GM21576 (cell line): ENCODE measurements around the gene ST7.

Experiments used
- ATAC-seq: cut with Tn5 transposase; IDR thresholded peaks from one replicate; pipeline ENCODE4 v1.9.1; 2021; ENCODE audit warnings: mild to moderate bottlenecking, moderate library complexity; ENCODE audit not compliant: unreplicated experiment

The ST7 gene

DNA sequence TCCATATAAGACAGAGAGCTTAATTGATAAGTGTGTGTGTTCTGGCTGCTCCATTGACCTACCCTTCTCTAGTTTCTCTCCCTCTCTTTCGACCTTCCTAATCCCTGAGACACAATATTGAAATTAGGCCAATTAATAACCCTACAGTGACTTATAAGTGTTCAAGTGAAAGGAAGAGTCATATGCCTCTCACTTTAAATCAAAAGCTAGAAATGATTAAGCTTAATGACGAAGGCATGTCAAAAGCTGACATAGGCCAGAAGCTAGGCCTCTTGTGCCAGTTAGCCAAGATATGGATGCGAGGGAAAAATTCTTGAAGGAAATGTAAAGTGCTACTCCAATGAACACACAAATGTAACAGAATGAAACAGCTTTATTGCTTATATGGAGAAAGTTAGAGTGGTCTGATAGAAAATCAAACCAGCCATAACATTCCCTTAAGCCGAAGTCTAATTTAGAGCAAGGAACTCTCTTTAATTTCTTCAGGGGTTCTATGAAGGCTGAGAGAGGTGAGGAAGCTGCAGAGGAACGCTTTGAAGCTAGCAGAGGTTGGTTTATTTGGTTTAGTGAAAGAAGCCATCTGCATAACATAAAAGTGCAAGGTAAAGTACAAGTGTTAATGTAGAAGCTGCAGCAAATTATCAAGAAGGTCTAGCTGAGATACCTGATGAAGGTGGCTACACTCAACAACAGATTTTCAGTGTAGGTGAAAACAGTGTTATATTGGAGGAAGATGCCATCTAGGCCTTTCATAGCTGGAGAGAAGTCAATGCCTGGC is 53.8 kb downstream of the ST7 start:
- ATAC-seq = no peak

DNA sequence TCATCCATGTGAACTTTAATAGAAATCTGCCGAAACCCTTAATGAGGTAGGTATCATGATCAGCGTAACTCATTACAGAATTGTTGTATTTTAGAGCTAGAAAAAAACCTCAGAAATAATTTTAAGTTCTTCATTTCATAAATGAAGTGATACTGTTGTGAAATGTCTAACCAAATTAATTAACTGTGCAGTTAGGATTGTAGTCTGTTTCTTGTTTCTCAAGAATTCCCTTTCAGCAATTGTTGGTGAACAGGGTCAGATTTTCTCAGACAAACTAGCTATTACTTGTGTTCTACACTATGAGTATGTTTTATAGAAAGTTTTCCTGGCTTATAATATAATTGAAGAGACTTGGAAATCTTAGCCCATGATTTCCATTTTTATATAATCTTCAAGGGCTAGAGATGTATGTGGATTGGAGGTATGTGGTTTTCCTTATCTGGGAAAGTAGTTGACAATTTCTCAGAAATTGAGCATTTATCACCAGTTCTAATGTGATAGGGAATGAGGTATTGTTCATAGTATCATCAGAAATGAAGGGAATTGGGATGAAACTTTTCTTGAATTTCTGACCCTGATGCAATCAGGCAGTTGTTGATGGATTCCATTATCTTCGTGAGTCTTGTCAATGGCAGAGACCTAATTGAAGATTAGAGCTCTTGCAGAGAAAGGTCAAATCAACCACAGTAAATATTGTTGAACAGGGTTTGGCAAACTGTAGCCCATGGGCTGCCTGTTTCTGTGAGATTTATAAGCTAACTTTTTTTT is 55.0 kb downstream of the ST7 start:
- ATAC-seq = no peak

DNA sequence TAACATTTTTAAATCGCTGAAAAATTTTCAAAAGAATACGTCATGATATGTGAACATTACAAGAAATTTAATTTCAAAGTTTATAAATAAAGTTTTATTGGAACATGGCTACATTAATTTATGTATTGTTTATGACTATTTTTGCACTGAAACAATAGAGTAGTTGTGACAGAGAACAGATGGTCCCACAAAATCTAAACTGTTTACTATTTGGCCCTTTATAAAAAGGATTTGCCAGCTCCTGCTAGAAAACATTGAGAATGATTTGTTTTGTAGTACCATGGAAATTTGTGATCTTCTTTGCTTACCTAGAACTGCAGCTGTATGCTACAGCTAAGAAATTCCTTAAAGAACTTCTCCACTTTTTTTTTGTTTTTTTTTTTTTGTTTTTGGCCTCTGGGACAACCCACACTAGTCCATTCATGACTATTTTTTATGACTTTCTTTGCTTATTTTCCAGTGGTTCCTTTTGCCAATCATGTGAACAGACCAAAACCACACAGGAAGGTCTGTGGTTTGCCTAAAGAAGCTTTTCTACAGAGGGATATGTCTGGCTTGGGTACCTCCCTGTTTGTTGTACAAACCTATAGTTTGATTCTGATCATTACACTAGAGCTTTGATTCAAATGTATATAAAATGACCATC is 55.7 kb downstream of the ST7 start:
- ATAC-seq = no peak

DNA sequence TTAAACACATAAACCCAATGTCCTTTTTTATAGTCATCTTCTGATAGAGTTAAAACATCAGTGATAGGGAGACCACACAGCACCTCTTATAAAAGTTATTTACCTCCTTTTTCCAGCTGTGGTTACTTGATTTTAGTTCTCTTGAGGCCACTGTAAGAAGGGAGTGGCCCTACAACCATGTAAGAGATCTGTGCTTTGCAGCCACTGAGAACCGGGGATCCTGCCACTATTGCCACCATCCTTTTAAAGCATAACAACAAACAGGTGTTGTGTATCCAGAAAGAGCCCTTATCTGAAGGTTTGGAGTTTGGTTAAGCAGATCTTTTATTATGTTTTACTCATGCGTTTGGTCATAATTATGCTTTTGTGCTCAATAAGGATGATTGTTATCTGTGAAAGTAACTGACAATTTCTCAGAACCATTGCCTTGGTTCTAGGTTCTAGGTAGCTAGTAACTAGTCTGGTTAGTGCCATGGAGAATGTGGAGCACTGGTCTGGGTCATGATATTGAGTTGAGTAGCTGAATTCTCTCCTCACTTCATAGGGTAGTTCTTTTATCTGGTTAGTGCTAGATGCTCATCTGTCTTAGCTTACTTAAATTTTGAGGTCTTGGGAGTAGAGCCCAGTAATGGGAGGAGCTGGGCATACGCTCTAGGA is 56.5 kb downstream of the ST7 start:
- no peak for ATAC-seq

DNA sequence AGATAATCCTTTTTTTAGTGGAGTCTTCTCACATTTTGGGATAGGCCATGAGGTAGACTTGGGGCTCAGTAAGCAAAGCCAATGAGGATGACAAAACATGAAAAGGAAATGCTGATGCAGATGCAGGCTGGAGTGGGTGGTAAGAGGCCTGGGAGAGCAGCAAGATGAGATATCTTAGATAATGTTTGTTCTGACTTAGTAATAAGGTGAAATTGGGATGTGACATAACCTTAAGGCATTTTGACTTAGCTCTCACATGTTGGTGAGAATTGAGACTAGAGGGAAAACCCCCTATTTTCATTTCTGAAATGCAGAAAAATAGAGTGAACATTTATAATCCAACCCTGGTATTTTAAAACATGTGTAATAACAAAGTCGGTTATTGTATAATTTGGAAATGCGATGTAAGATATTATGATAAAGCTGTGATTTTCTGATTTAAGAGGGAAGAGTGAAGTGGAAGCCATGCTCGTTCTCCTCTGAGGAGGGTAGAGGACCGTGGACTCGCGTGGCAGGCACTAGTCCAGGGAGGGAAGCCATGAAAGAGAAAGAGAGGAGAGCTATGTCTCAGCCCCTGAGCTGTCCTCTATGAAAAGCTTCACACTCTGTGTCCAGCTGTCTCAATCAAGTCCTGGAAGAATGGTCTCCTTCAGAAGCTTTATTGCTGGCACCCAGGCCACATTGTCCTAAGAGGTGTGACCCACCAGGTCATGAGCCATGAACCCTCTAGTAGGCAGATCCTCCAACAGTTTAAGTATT is 57.3 kb downstream of the ST7 start:
- peak; percentile 37 for ATAC-seq

DNA sequence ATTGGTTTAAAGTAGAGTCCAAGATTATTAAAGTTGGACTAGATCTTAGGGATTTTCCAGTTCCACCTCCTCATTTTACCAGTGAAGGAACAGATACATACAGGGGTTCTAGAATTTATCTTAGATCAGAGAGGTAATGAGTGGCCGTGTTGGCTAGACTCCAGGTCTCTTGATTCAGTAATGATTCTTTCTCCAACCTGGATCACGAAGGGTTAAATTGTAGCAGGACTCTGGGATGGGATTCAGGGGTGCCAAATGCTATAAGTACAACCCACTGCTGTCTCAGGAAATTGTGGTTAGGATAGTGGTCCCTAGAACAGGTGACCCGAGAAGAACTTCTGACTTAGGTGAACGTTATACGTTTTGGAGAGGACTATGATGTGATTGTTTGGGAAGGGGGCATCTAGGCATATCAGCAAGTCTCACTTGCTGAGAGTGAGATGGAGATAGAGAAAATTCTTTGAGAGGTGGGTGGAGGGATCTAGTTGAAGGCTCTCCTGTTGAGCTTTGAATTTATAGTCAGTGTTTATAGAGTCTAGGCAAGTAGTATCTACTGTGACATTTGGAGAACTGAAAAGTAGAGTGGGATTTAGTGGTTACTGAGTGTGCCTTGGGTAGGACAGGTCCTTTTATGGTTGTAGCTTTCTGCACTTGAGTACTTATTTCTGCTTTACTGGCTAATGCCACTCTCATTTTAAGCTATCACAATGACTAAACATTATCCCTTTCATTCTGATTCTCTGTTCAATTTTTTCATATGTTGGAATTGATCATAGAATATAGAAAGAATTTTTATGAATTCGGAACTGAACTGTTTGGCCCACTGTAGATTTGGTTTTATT is 58.3 kb downstream of the ST7 start:
- ATAC-seq = peak; percentile 76

DNA sequence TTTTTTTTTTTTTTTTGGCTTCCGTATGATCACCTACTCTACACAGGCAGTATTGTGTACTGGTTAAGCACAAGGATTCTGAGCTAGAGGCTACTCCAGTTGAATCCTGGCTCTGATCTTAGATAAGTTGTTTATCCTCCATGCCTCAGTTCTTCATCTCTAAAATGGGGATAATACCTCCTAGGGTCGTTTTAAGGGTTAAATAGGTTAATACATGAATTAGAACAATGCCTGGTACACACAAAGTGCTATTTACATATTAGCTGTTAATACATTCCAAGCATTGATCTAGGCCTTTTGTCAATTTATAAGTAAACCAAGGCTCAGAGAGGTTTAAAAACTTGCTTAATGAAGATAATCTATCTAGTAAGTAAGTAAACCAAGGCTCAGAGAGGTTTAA is 59.0 kb downstream of the ST7 start:
- ATAC-seq = peak; percentile 1

DNA sequence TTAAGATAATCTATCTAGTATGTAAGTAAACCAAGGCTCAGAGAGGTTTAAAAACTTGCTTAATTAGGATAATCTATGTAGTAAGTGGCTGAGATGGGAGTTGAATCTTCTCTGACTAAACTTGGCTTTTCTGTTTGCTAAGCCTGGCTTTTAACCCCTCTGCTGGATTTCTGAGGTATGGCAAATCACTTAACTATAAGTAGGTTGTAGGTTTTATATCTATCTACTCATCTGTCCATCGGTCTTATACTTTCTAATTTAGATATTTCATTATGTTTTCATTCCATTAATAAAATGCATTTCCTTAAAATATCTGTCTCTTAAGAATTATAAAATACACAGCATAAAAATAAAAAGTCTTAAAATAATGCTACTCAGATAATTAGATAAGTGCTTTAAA is 59.4 kb downstream of the ST7 start:
- no peak for ATAC-seq

DNA sequence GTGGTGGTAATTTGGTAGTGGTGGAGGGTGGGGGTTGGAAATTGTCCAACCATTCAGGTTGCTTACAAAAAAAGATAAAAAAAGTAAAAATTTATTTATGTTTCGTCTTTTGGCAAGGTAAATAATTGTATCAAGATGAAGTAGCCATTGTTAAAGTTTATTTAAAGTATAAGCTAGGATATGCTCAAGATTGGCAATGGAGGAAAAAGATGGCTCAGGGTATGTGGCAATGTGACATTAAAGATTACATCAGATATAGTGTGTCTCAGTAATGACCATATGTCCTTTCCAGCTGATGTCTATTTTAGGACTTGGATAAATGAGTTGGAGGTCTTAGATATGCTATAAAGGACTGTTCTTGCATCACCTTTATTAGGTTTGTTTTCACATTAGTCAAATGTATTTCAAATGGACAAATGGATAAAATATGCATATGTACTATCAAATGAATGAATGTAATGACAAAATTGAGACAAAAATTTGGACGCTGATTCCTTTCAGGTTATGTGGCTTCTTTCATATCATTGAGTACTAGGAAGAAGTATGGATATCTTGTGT is 60.9 kb downstream of the ST7 start:
- ATAC-seq = no peak

DNA sequence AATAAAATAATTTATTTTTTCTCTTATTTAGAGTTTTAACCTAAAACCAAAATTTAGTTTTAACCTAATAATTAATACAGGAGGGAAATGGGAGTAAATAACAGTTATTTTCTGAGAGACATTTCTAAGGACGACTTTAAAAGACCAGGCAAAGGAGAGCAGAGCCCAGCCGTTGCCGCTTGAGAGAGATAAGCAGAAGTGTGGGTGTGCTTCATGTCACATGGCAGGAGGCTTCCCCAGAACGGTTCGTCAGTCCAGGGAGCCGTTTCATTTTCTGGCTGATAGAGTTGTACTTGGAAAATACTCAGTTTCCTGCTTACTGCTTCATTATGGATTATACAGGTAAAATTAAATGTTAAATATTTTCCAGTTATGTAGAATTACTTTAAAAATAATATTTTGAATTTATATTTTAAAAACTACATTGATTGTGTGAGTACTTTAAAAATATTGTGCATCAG is 61.4 kb downstream of the ST7 start:
- ATAC-seq = peak; percentile 36

DNA sequence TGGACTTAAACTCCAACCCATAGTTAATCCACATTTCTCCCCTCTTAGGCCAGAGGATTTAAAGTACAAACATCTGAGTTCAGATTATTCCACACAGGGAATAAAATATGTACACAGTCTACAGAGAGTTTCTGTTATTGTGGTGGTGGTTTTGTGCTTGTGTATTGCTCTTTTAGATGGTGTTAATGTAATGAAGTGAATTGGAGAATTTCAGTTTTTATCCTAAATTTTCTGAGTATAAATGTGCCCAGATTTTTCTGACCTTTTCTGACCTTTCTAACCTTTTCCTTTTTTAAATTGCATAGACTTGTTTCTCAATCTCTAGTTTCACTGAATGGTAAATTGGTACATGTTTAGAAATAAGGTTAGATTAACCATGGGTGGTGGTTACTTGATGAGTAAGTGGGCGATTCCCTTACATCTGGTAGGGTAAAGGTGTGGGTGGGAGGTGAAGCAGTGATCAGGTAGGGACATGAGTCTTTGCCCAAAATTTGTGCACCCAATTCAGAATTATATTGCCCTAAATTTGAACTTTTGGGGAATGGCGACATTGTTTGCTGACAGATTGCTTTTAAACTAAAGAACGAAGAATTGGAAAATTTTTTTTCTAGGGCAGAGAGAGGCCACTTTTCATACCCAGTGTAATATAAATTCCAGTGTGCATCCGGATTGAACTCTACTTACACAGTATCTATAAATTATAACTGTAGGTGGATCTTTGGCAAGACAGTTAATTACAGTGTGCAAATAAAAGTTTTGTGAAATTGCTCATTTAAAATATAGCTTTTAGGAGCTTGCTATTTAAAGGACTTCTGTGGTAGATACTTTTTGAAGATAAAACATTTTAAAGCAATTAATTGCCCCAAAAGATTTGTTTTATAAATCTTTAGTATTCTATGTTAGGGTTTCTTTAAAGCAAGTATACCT is 62.2 kb downstream of the ST7 start:
- no peak for ATAC-seq

DNA sequence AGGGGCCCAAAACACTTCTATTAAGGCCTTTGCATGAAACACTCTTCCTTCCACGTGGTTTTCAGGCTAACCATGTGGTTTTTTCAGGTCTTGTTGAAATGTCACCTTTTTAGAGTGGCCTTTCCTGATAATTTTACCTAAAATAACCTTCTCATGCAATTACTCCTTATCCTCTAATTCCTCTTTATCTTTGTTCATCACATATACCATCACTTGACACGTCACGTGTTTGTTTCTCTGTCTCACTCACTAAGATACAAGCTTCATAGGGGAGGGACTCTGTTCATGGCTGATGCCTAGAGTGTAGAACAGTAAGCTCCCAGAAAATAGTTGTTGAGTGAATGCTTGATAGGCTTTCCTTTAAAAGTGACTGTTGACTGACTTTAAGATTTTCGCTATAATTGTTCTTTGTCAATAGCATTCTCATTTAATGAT is 63.7 kb downstream of the ST7 start:
- no peak for ATAC-seq

DNA sequence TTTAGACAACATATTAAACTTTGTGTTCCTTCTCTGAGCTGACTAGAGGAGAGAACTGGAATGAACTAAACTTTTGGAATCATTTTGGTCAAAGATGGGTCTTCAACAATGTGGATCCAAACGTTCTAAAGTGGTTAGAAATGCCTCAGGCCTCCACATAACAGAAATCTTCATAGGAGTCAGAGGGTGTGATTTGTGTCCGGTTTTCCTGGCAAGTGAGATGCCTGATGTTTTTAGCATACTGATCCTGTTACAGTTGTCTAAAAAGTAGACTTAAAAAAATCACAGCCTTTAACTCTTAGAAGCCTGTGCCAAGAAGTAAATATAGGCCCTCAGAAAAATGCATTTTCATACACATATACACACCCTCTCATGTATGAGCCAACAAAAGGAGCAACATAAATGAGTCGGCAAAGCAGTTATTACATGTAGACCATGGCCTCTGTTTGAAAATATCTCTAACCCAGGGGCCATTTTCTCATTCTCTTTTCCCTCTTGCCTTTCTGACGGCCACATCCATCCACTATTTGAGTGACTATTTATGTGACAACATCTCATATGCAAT is 64.5 kb downstream of the ST7 start:
- ATAC-seq = no peak

DNA sequence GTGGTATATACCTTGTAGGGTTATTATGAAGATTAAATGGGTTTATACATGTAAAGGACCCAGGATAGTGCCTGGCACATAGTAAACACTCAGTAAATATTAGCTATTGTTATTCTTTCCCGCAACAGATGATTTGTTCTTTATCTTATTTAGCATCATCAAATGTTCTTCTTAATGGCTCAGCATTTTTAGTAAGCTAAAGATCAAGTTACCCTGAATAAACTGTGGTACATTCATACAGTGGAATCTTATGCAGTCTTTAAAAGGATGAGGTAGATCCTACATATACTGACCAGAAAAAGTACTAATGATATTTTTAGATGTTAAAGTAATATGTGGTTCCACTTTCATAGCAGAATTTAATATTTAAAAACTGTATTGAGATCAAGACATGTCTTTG is 65.4 kb downstream of the ST7 start:
- ATAC-seq = no peak

DNA sequence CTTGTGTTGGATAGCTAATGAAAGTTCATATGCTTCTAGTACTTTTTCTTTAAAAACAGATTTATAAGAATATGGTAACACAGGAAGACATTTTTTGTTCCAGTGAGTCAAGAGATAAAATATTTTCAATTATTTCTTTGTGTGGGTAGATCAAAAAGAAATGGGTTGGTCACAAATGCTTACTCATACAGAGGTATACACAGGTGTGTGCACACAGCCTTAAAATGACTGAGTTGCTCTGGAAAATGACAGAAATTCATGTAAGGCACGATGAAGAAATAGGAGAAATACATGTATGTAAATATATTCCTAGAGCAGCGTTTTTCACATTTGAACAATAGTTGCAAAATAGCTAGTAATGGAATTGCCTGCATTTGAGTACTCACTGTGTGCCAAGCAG is 66.0 kb downstream of the ST7 start:
- no peak for ATAC-seq

DNA sequence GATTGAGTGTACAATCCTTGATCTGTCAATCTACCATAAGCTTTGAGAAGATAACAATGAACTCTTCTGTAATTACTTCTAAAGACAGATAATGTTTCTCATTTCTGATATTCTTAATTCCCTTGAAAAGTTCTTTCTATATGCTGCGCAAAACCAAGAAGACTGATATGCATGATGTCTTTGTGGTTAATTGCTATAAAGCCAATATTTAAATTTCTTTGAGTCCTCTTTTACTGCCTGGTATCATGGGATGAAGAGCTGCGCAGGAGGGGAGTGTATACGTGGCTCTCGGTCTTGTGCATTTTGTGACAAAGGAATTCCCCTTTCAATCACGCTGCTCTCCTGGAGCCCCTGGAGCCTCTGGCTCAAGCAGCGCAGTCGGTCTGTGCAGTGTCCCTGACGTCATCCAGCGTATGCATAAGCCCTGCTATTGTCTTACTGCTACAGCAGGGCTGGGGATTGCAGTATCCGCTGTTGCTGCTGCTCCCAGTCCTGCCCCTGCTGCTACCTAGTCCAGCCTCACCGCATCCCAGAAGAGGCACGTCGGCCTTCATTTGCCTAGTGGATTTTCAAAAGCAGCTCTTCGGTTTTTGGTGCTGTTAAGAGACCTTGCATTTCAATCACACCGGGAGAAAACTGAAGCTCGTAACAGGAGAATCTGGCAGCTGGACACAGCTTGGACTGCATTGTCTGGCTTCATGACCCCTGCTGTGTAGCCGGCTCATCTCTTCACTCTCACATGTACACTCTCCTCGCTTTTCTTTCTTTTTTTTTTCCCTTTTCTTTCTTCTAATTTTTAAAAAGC is 66.7 kb downstream of the ST7 start:
- ATAC-seq = no peak

DNA sequence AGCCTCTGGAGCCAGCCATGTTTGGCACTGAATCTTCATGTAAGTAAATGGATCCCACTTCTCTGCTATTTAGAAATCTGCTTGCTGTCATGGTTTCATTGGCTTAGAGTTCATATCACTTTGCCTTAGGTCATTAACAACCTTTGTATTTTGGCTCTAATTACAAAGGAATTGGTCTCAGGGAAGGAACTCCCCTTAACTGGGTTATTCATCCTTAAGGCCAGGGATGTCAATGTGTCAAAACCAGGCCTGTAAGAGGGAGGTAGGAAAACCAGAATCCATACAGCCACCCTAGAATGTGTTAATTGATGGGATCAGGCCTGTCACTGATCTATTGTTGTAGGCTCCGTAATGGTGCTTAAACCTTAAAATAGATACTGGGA is 67.3 kb downstream of the ST7 start:
- no peak for ATAC-seq
